NCI-H226 (cell line): ENCODE measurements around the gene CDCA3.

ENCODE experiments used
- DNase-seq: peaks from one replicate; pipeline ENCODE4 v3.0.0-alpha.2; 2015

CDCA3 gene

DNA sequence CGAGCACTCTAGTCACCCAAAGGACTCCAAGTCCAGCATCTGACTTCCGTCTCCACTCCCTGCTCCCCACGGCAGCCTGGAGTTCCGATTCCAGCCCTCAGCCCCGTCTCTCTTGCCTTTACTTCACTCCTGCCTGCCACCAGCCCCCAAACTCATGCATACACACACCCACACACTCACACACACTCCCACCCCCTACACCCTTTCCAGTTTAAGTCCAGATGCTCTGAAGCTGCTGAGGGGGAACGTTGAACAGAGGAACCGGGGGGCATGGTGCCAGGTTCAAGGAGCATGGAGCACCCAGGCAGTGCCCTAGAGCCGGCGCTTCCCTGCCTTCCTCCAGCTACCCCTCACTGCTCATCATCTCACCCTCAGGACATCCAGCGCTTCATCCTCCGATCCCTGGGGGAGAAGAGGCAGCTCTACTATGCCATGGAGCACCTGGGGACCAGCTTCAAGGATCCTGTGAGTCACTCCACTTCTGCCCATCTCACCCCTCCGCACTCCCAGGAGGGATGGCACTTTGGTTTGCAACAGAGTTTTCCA, 19.6 kb downstream of the CDCA3 start:
- DNase-seq: no peak

DNA sequence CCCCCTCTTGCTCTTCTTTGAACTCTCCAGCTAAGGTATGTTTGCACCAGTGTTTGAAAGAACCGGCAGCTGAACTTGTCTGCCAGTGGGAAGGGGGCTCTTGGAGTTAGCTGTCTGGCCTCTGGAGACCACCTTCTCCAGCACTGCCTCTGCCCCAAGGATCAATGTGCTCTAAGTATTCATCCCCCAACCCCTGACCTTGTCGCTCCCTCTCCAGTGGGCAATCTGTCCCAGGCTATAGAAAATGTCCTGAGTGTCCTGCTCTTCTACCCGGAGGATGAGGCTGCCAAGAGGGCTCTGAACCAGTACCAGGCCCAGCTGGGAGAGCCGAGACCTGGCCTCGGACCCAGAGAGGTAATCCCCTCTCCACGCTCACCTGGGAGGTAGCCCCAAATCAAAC, 20.1 kb downstream of the CDCA3 start:
- DNase-seq: no peak

DNA sequence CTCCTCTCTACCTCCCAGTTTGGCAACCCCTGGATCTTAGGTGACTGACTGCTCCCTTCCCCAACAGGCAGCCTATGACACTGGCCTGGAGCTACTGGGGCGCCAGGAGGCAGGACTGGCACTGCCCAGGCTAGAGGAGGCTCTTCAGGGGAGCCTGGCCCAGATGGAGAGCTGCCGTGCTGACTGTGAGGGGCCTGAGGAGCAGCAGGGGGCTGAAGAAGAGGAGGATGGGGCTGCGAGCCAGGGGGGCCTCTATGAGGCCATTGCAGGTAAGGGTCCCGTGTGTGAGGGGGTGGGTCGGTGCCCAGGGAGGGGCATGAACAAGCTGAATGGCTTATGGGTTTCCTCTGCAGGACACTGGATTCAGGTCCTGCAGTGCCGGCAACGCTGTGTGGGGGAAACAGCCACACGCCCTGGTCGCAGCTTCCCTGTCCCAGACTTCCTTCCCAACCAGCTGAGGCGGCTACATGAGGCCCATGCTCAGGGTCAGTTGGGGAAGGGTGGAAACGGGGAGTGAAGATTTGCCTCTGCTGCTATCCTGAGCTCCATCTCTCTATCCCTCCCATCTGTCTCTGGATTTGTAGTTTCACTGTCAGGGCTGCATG, 20.7 kb downstream of the CDCA3 start:
- no peak for DNase-seq

GRCh38 chr12:6829536-6830220, 21.4 kb downstream of the CDCA3 start:
- DNase-seq: no peak

GRCh38 chr12:6828781-6829535, 22.1 kb downstream of the CDCA3 start:
- DNase-seq: no peak

GRCh38 chr12:6827982-6828780, 22.9 kb downstream of the CDCA3 start, which contains the start of gene P3H3:
P3H3 (plus strand) TSS chr12:6828407; CDS start chr12:6828441, 34 bp downstream.
- peak; percentile 24 for DNase-seq

DNA sequence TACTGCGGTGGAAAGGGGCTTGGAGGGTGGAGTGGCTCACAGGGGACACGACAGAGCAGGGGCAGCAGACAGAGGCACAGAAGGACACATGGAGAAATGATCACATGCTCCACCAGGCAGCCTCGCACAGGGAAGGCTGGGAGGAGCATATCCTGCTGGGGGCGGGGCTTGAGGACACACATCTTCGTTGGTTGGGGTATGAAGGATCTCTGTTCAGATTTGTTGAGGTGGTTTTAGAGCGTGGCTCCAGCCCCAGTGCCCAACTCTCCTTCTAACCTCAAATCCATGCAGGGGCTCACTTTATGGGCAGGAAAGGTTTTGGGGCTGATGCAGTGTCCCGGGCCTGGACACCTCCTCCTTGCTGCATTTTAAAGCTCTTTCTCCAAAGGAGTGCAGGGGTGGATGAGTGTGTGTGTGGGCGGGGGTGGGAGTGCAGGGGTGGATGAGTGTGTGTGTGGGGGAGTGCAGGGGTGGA, 23.6 kb downstream of the CDCA3 start:
- DNase-seq: peak; percentile 63

DNA sequence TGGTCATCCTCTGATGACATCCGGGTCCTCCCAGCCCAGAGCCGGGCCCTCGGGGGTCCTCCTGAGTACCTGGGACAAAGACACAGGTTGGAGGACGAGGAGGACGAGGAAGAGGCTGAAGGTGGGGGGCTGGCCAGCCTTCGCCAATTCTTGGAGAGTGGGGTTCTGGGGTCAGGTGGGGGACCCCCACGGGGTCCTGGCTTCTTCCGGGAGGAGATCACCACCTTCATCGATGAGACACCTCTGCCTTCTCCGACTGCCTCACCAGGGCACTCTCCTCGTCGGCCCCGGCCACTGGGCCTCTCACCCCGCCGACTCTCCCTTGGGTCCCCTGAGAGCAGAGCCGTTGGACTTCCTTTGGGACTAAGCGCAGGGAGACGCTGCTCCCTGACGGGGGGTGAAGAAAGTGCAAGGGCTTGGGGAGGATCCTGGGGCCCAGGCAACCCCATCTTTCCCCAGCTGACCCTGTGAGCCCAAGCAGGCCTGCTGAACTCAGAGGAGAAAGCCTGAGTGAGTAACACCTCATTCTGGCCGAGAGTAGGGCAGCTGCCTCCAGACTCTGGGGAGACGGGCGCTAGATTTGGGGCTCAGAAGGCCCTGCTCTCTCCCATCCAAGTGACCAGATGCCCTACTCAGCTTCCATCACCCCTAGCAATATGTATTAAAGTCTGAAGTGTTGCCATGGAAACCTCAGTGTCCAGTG, 24.2 kb downstream of the CDCA3 start:
- DNase-seq: no peak

DNA sequence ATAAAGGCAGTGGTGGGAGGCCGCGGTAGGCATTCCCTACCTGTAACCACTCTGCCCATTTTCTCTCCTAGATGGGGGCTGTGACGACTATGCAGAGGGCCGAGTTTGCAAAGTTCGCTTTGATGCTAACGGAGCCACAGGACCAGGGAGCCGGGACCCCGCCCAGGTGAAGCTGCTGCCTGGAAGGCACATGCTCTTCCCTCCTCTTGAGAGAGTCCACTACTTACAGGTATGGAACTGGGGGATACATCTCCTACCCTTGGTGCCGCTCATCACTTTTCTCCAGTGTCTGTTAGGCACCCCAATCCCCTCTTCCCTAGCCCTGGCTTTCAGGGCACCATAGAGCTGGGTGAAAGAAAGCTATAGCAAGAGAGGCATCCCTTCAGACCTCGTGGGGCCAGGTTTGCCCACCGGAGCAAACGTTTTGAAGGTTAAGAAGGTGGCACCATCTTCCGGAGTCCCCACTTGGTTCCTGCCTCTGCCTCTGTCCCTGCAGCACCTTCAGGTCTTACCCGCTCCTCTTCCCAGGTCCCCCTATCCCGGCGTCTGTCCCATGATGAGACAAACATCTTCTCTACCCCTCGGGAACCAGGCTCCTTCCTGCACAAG, 24.9 kb downstream of the CDCA3 start:
- DNase-seq: no peak

GRCh38 chr12:6825398-6826124, 25.5 kb downstream of the CDCA3 start:
- DNase-seq: peak; percentile 60

DNA sequence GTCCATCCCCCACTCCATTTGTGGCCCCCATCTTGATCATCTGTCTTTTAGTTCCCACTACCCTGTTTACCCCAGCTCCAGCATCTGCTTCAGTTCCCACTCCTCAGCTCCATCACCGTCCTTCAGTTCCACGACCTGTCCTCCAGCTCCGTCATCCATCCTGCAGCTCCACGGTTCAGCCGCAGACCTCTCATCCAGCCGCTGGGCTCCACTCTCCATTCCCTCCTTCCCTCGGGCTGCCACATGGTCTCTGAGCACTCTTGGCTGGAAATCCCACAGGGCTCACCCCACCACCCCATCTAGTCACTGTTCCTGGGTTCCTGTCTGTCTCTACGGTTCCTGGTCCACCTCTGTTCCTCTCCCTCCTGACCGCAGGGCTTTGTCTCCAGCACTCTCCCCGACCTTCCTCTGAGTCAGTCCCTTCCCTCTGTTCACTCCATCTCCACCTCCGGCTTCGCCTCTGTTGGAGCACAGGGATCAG, 26.1 kb downstream of the CDCA3 start:
- DNase-seq: no peak

GRCh38 chr12:6824085-6824775, 26.9 kb downstream of the CDCA3 start:
- DNase-seq: no peak

DNA sequence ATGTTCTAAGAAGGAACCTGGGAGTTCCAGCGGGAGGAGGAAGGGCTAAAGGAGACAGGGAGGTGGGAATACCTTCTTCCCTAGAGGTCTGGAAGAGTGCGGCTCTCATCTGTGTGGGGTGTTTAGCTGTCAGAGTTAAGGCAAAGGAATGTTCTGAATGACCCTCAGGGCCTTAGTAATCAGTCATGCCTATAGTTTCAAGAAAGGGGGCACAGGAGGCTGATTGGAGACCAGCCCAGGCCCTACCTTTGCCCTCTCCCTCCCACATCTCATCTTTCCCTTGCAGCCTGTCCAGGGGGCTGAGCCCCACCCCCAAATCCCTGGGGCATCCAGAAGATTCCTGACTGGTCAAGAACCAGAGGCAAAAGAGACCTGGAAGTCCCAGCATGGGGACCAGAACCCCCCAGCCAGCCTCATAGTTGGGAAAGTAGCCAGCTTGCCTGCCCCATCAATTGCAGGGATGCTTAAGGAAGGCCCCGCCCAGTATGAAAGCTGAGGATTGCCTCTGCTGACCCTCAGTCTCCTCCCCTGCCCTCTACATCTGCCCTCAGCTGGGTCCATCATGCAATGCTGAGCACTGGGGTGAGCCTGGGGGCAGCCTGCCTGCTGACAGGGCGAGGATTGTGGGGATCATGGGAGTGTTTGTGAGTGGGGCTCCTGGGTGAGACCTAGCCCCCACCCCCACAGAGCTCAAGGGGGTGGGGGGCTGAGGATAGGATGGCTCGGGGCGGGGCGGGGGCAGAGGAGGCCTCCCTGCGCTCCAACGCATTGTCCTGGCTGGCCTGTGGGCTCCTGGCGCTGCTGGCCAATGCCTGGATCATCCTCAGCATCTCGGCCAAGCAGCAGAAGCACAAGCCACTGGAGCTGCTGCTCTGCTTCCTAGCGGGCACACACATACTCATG, 27.7 kb downstream of the CDCA3 start:
- peak; percentile 20 for DNase-seq

GRCh38 chr12:6822426-6823135, 28.5 kb downstream of the CDCA3 start:
- DNase-seq: no peak

GRCh38 chr12:6821591-6822425, 29.3 kb downstream of the CDCA3 start, which contains the start of gene GPR162:
GPR162 (plus strand) TSS chr12:6821821; CDS start chr12:6823899, 2,078 bp downstream.
- DNase-seq: no peak

GRCh38 chr12:6820166-6820565, 30.9 kb downstream of the CDCA3 start:
- no peak for DNase-seq
